DND-41 (cell line): ENCODE measurements around the gene EREG.

Source experiments
- ATAC-seq: fragments of 200-7000 bp; cut with Tn5 transposase; 3 replicates; pipeline ENCODE4 v1.9.1; 2021; ENCODE audit warnings: low read depth; ENCODE audit not compliant: insufficient read depth
- DNase-seq: peaks from one replicate; pipeline ENCODE4 v3.0.0-alpha.2; 2020
- H2AFZ ChIP-seq: 2 replicates; pipeline ENCODE4 v1.6.0; 2012; ENCODE audit warnings: low read depth, low read length
- H3K27ac ChIP-seq: 2 replicates; pipeline ENCODE4 v1.5.1; 2012; ENCODE audit warnings: low read length, inconsistent platforms
- H3K27me3 ChIP-seq: fragments of 200-600 bp; sonication (generic); 2 replicates; pipeline ENCODE4 v1.6.0; 2012; ENCODE audit warnings: low read length, mild to moderate bottlenecking, inconsistent platforms; ENCODE audit not compliant: insufficient read depth, poor library complexity
- H3K36me3 ChIP-seq: 2 replicates; pipeline ENCODE4 v1.5.1; 2012; ENCODE audit warnings: low read length, inconsistent platforms; ENCODE audit not compliant: insufficient read depth
- H3K4me1 ChIP-seq: 2 replicates; pipeline ENCODE4 v1.5.1; 2012; ENCODE audit warnings: mild to moderate bottlenecking, low read length; ENCODE audit not compliant: insufficient read depth
- H3K4me2 ChIP-seq: 2 replicates; pipeline ENCODE4 v1.6.0; 2012; ENCODE audit warnings: mild to moderate bottlenecking, moderate library complexity, low read length, inconsistent platforms; ENCODE audit not compliant: insufficient read depth
- H3K4me3 ChIP-seq, 2 experiments: fragments of 200-600 bp in 1 of 2; shearing (Covaris generic) in 1 of 2; 2 replicates each; pipeline ENCODE4 v1.5.1; 2012 to 2016; ENCODE audit warnings: inconsistent platforms in 2 of 2, low read length in 2 of 2, mild to moderate bottlenecking in 2 of 2, low read depth in 1 of 2, moderate library complexity in 1 of 2
- H3K79me2 ChIP-seq: 2 replicates; pipeline ENCODE4 v1.6.0; 2012; ENCODE audit warnings: low read length, inconsistent platforms; ENCODE audit not compliant: insufficient read depth
- H3K9ac ChIP-seq: 2 replicates; pipeline ENCODE4 v1.6.0; 2012; ENCODE audit warnings: low read depth, mild to moderate bottlenecking, inconsistent platforms, low read length, moderate library complexity
- H3K9me3 ChIP-seq: 2 replicates; pipeline ENCODE4 v1.5.1; 2012; ENCODE audit warnings: low read length, moderate library complexity, mild to moderate bottlenecking, inconsistent platforms; ENCODE audit not compliant: insufficient read depth, severe bottlenecking
- H4K20me1 ChIP-seq: 2 replicates; pipeline ENCODE4 v1.6.0; 2012; ENCODE audit warnings: low read length; ENCODE audit not compliant: insufficient read depth
- EZH2 ChIP-seq: IDR thresholded peaks from 3 replicates; pipeline ENCODE4 v1.6.1; 2012; ENCODE audit warnings: borderline replicate concordance, low read depth, mild to moderate bottlenecking, moderate library complexity, low read length, inconsistent platforms; ENCODE audit not compliant: severe bottlenecking
- TF ChIP-seq, protein P1 (sequence below): IDR thresholded peaks from 2 replicates; pipeline ENCODE4 v1.5.1; 2012; ENCODE audit warnings: borderline replicate concordance, low read length, moderate library complexity, mild to moderate bottlenecking; ENCODE audit not compliant: poor library complexity, severe bottlenecking; ENCODE audit errors: extremely low read depth

EREG gene

DNA sequence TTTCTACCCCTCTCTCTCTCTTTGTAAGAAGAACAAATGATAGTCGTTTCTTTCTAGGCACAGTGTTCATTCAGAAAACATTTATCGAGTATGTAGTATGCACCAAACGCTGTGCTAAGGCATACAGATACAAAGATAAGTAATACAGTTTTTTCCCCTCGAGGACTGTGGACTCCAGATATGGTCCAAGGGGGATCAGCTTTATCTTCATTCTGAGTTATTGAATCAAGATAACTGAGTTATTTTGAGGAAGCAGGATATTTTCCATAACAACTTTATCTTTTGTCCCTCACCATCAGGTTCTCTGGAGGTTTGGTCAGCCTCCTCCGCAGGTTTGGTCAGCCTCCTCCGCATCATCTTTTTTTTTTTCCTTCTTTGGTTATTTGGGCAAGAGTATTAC is 15.0 kb downstream of the EREG start:
- Histone ChIP-seq H4K20me1 (no peaks in the 10 kb centered on the region), H3K36me3 (no peaks in the 10 kb centered on the region), H3K27ac (no peak overlapping the region), H2AFZ (no peak overlapping the region), H3K4me2 (no peak overlapping the region), H3K9me3 (no peaks in the 10 kb centered on the region), H3K79me2 (no peaks in the 10 kb centered on the region), H3K9ac (no peak overlapping the region), H3K4me1 (no peaks in the 10 kb centered on the region), H3K27me3 (peaks cover 3% of the 10 kb centered on the region), H3K4me3 (no peak overlapping the region)
- TF ChIP-seq, protein P1, sequence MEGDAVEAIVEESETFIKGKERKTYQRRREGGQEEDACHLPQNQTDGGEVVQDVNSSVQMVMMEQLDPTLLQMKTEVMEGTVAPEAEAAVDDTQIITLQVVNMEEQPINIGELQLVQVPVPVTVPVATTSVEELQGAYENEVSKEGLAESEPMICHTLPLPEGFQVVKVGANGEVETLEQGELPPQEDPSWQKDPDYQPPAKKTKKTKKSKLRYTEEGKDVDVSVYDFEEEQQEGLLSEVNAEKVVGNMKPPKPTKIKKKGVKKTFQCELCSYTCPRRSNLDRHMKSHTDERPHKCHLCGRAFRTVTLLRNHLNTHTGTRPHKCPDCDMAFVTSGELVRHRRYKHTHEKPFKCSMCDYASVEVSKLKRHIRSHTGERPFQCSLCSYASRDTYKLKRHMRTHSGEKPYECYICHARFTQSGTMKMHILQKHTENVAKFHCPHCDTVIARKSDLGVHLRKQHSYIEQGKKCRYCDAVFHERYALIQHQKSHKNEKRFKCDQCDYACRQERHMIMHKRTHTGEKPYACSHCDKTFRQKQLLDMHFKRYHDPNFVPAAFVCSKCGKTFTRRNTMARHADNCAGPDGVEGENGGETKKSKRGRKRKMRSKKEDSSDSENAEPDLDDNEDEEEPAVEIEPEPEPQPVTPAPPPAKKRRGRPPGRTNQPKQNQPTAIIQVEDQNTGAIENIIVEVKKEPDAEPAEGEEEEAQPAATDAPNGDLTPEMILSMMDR = no peak
- TF ChIP-seq EZH2 = no peak
- ATAC-seq (no peak), DNase-seq (no peak)

DNA sequence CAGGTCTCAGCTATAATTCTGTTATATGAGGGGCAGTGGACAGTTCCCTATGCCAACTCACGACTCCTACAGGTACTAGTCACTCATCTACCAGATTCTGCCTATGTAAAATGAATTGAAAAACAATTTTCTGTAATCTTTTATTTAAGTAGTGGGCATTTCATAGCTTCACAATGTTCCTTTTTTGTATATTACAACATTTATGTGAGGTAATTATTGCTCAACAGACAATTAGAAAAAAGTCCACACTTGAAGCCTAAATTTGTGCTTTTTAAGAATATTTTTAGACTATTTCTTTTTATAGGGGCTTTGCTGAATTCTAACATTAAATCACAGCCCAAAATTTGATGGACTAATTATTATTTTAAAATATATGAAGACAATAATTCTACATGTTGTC is 20.4 kb downstream of the EREG start:
- no peaks in the 10 kb centered on the region for H3K9me3 ChIP-seq
- H3K4me2 ChIP-seq = no peak overlapping the region
- H3K4me1 ChIP-seq = no peaks in the 10 kb centered on the region
- ATAC-seq (no peak), DNase-seq (no peak)
- no peaks in the 10 kb centered on the region for H3K79me2 ChIP-seq
- no peak overlapping the region for H2AFZ ChIP-seq
- H3K27ac ChIP-seq = no peak overlapping the region
- TF ChIP-seq, protein P1 = no peak
- no peak for TF ChIP-seq EZH2
- no peaks in the 10 kb centered on the region for H3K36me3 ChIP-seq
- no peak overlapping the region for H3K9ac ChIP-seq
- no peaks in the 10 kb centered on the region for H4K20me1 ChIP-seq
- H3K4me3 ChIP-seq = no peak overlapping the region
- H3K27me3 ChIP-seq = no peaks in the 10 kb centered on the region

DNA sequence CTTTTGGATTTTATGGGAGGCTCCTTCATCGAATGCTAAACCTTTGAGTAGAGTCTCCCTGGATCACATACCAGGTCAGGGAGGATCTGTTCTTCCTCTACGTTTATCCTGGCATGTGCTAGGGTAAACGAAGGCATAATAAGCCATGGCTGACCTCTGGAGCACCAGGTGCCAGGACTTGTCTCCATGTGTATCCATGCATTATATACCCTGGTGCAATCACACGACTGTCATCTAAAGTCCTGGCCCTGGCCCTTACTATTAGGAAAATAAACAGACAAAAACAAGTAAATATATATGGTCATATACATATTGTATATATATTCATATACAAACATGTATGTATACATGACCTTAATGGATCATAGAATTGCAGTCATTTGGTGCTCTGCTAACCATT is 21.2 kb downstream of the EREG start:
- H2AFZ ChIP-seq = no peak overlapping the region
- no peak overlapping the region for H3K9ac ChIP-seq
- H3K36me3 ChIP-seq = no peaks in the 10 kb centered on the region
- no peaks in the 10 kb centered on the region for H3K9me3 ChIP-seq
- no peak overlapping the region for H3K4me2 ChIP-seq
- no peaks in the 10 kb centered on the region for H3K79me2 ChIP-seq
- H3K4me3 ChIP-seq = no peak overlapping the region
- H3K27me3 ChIP-seq = no peaks in the 10 kb centered on the region
- DNase-seq = no peak
- ATAC-seq = no peak
- H3K27ac ChIP-seq = no peak overlapping the region
- TF ChIP-seq EZH2 = no peak
- TF ChIP-seq, protein P1 = no peak
- no peaks in the 10 kb centered on the region for H4K20me1 ChIP-seq
- no peaks in the 10 kb centered on the region for H3K4me1 ChIP-seq

DNA sequence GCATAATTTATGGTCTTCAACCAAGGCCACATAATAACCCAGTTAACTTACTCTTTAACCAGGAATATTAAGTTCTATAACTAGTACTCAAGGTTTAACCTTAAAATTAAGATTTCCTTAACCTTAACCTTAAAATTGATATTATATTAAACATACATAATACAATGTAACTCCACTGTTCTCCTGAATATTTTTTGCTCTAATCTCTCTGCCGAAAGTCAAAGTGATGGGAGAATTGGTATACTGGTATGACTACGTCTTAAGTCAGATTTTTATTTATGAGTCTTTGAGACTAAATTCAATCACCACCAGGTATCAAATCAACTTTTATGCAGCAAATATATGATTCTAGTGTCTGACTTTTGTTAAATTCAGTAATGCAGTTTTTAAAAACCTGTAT is 22.8 kb downstream of the EREG start:
- no peaks in the 10 kb centered on the region for H3K36me3 ChIP-seq
- no peaks in the 10 kb centered on the region for H3K27me3 ChIP-seq
- H3K4me1 ChIP-seq = no peaks in the 10 kb centered on the region
- no peaks in the 10 kb centered on the region for H3K79me2 ChIP-seq
- no peak overlapping the region for H3K4me2 ChIP-seq
- no peak for DNase-seq
- H3K27ac ChIP-seq = no peak overlapping the region
- H3K4me3 ChIP-seq = no peak overlapping the region
- ATAC-seq = no peak
- H2AFZ ChIP-seq = no peak overlapping the region
- H3K9ac ChIP-seq = no peak overlapping the region
- TF ChIP-seq, protein P1 = no peak
- no peak for TF ChIP-seq EZH2
- H3K9me3 ChIP-seq = no peaks in the 10 kb centered on the region
- H4K20me1 ChIP-seq = no peaks in the 10 kb centered on the region
